Measurements from ENCODE around the gene PRDM16. TPM values are rescaled to one million over a fixed set of nuclear protein-coding genes. Genes with fewer than 3 reads are reported as not detected.

PRDM16 gene
- total and polyA plus RNA-seq, 7 donors, result 0.04 to 1.2 (median 0.31) TPM

- ATAC-seq (no peak), DNase-seq (no peak)
- no peaks in the 10 kb centered on the region for H3K9me3 ChIP-seq
- no peak overlapping the region for H3K27ac ChIP-seq
- WGBS, 3 donors, result 65 to 79% (median 76%) methylated on average over 2 of the region's 2 CpGs
- no peak overlapping the region for H3K4me3 ChIP-seq
- TF ChIP-seq CTCF (IDR thresholded peaks at IDR 0.05), result no peak
- intact Hi-C loops (cut with DNase I), result no loop called here
- no peaks in the 10 kb centered on the region for H3K36me3 ChIP-seq (ENCODE audit: insufficient read depth in 1 of 2, low read depth in 1 of 2)
- H3K4me1 ChIP-seq, result no peaks in the 10 kb centered on the region
- peaks cover 0 to 32% (median 14%) of the 10 kb centered on the region in 3 donors for H3K27me3 ChIP-seq (ENCODE audit: insufficient read depth in 3 of 3, low read length in 2 of 3)
Measured at GRCh38 chr1:3049905-3050304, 19.1 kb upstream of the PRDM16 start.

GRCh38 chr1:3050603-3051002 is 18.4 kb upstream of the PRDM16 start:
- Histone ChIP-seq H3K4me3 (no peak overlapping the region), H3K9me3 (no peaks in the 10 kb centered on the region), H3K27ac (no peak overlapping the region), H3K4me1 (no peaks in the 10 kb centered on the region), H3K27me3 (ENCODE audit: insufficient read depth in 3 of 3, low read length in 2 of 3) (peaks cover 0 to 27% (median 14%) of the 10 kb centered on the region in 3 donors), H3K36me3 (ENCODE audit: insufficient read depth in 1 of 2, low read depth in 1 of 2) (no peaks in the 10 kb centered on the region)
- intact Hi-C loops (cut with DNase I), result no loop called here
- ATAC-seq (no peak), DNase-seq (no peak)
- TF ChIP-seq CTCF (IDR thresholded peaks at IDR 0.05), result no peak

- H3K4me1 ChIP-seq, result no peaks in the 10 kb centered on the region
- no peak overlapping the region for H3K4me3 ChIP-seq
- no peak for ATAC-seq
- no peaks in the 10 kb centered on the region for H3K9me3 ChIP-seq
- DNase-seq, result no peak
- TF ChIP-seq CTCF (IDR thresholded peaks at IDR 0.05), result no peak
- intact Hi-C loops (cut with DNase I), result no loop called here
- peaks cover 0 to 36% (median 14%) of the 10 kb centered on the region in 3 donors for H3K27me3 ChIP-seq (ENCODE audit: insufficient read depth in 3 of 3, low read length in 2 of 3)
- 88 to 91% (median 90%) methylated on average over 3 of the region's 3 CpGs for WGBS, 3 donors
- no peaks in the 10 kb centered on the region for H3K36me3 ChIP-seq (ENCODE audit: insufficient read depth in 1 of 2, low read depth in 1 of 2)
- H3K27ac ChIP-seq, result no peak overlapping the region
Measured at GRCh38 chr1:3051270-3052268, 17.4 kb upstream of the PRDM16 start.

- no peak for TF ChIP-seq CTCF (IDR thresholded peaks at IDR 0.05)
- intact Hi-C loops (cut with DNase I), result no loop called here
- 85 to 90% (median 89%) methylated on average over 5 of the region's 5 CpGs for whole genome bisulfite sequencing, 3 donors
- H3K27me3 ChIP-seq (ENCODE audit: insufficient read depth in 3 of 3, low read length in 2 of 3), result peaks cover 0 to 42% (median 14%) of the 10 kb centered on the region in 3 donors
- no peak for ATAC-seq
- no peaks in the 10 kb centered on the region for H3K9me3 ChIP-seq
- H3K4me1 ChIP-seq, result no peaks in the 10 kb centered on the region
- no peak for DNase-seq
- no peak overlapping the region for H3K4me3 ChIP-seq
- H3K27ac ChIP-seq, result no peak overlapping the region
- H3K36me3 ChIP-seq (ENCODE audit: insufficient read depth in 1 of 2, low read depth in 1 of 2), result no peaks in the 10 kb centered on the region
Measured at GRCh38 chr1:3052501-3052900, 16.5 kb upstream of the PRDM16 start.
